Peyer's patch (tissue), 4 donors: ENCODE data around the gene SORBS2.

Experiments
- POLR2A ChIP-seq, 2 donors: fragments of 450-650 bp; IDR thresholded peaks; one replicate each; pipeline ENCODE4 v1.5.1; 2017; ENCODE audit warnings: antibody characterized with exemption in 2 of 2, mild to moderate bottlenecking in 2 of 2, moderate library complexity in 2 of 2
- TF ChIP-seq, protein P1 (sequence below), 6 experiments: fragments of 450-650 bp in 4 of 6; fragments of 200-600 bp in 2 of 6; sonication (generic) in 1 of 6; IDR thresholded peaks; one replicate each; pipeline ENCODE4 v1.5.1; 2017 to 2019; ENCODE audit warnings: antibody characterized with exemption in 6 of 6, mild to moderate bottlenecking in 3 of 6, moderate library complexity in 1 of 6

DNA sequence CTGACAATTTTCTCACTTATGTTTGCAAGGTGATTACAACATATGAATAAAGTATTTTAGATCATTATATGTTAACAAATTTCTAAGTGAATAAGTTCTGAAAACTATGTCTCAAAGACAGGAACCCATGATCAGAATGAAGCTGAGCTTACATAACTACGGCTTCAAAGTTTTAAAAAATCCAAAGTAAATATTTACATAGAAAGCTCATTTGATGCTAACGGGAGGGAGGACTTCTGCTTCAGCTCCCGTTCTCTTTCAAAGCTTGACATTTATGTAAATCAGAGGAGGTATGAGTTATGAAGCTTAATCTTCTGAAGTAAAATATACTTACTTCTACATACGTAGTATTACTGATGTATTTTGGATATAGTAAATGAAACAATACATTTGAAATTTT, 203.8 kb downstream of the SORBS2 start:
- TF ChIP-seq, protein P1, sequence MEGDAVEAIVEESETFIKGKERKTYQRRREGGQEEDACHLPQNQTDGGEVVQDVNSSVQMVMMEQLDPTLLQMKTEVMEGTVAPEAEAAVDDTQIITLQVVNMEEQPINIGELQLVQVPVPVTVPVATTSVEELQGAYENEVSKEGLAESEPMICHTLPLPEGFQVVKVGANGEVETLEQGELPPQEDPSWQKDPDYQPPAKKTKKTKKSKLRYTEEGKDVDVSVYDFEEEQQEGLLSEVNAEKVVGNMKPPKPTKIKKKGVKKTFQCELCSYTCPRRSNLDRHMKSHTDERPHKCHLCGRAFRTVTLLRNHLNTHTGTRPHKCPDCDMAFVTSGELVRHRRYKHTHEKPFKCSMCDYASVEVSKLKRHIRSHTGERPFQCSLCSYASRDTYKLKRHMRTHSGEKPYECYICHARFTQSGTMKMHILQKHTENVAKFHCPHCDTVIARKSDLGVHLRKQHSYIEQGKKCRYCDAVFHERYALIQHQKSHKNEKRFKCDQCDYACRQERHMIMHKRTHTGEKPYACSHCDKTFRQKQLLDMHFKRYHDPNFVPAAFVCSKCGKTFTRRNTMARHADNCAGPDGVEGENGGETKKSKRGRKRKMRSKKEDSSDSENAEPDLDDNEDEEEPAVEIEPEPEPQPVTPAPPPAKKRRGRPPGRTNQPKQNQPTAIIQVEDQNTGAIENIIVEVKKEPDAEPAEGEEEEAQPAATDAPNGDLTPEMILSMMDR (IDR thresholded peaks at IDR 0.05), result no peak
- no peak for TF ChIP-seq POLR2A (IDR thresholded peaks at IDR 0.05)
